ENCODE data around the gene MPRIP.

DNA sequence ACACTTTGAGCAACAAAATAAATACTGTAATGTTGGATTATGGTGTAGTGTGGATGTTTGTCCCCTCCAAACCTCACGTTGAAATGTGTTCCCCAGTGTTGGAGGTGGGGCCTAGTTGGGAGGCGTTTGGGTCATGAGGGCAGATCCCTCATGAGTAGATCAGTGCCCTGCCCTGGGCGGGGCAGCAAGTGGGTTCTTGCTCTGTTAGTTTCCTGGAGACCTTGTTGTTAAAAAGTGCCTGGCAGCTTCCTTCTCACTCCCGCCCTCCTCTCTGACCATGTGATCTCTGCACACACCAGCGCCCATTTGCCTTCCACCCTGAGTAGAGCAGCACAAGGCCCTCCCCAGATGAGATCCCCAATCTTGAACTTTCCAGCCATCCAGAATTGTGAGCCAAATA is 67.7 kb downstream of the MPRIP start:
- TF ChIP-seq, protein P1, sequence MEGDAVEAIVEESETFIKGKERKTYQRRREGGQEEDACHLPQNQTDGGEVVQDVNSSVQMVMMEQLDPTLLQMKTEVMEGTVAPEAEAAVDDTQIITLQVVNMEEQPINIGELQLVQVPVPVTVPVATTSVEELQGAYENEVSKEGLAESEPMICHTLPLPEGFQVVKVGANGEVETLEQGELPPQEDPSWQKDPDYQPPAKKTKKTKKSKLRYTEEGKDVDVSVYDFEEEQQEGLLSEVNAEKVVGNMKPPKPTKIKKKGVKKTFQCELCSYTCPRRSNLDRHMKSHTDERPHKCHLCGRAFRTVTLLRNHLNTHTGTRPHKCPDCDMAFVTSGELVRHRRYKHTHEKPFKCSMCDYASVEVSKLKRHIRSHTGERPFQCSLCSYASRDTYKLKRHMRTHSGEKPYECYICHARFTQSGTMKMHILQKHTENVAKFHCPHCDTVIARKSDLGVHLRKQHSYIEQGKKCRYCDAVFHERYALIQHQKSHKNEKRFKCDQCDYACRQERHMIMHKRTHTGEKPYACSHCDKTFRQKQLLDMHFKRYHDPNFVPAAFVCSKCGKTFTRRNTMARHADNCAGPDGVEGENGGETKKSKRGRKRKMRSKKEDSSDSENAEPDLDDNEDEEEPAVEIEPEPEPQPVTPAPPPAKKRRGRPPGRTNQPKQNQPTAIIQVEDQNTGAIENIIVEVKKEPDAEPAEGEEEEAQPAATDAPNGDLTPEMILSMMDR (IDR thresholded peaks at IDR 0.05), result no peak
- TF ChIP-seq POLR2A (IDR thresholded peaks at IDR 0.05), result no peak
